Liver (tissue), 9 donors: ENCODE data around the gene WTIP. TPM values are rescaled to one million over a fixed set of nuclear protein-coding genes. Genes with fewer than 3 reads are reported as not detected.

ENCODE experiments used
- DNase-seq: peaks from one replicate; pipeline ENCODE4 v3.0.0-alpha.2; 2017; ENCODE audit warnings: low spot score
- H3K27ac ChIP-seq, 2 donors: one replicate each; pipeline ENCODE4 v1.7.0; 2013; ENCODE audit warnings: inconsistent platforms in 2 of 2, low read length in 2 of 2, control low read depth in 1 of 2, low read depth in 1 of 2, mild to moderate bottlenecking in 1 of 2
- H3K27me3 ChIP-seq, 4 donors: one replicate each; pipeline versions ENCODE4 v1.6.1 to v1.7.0; 2013; ENCODE audit warnings: low read length in 3 of 4, inconsistent platforms in 1 of 4, mild to moderate bottlenecking in 1 of 4, moderate library complexity in 1 of 4; ENCODE audit not compliant: control insufficient read depth in 4 of 4, insufficient read depth in 4 of 4
- H3K36me3 ChIP-seq, 4 donors: one replicate each; pipeline versions ENCODE4 v1.6.1 to v1.7.0; 2013; ENCODE audit warnings: low read length in 3 of 4, mild to moderate bottlenecking in 3 of 4, low read depth in 1 of 4, moderate library complexity in 1 of 4; ENCODE audit not compliant: control insufficient read depth in 4 of 4, insufficient read depth in 3 of 4
- H3K4me1 ChIP-seq, 4 donors: one replicate each; pipeline versions ENCODE4 v1.6.1 to v1.7.0; 2013; ENCODE audit warnings: low read length in 3 of 4, mild to moderate bottlenecking in 3 of 4, moderate library complexity in 1 of 4; ENCODE audit not compliant: control insufficient read depth in 4 of 4, insufficient read depth in 4 of 4
- H3K4me3 ChIP-seq, 3 donors: one replicate each; pipeline versions ENCODE4 v1.6.1 to v1.7.0; 2013; ENCODE audit warnings: low read length in 3 of 3, control low read depth in 1 of 3, low read depth in 1 of 3, mild to moderate bottlenecking in 1 of 3
- H3K9ac ChIP-seq, 2 donors: one replicate each; pipeline ENCODE4 v1.7.0; 2013; ENCODE audit warnings: low read length in 2 of 2, mild to moderate bottlenecking in 2 of 2, moderate library complexity in 2 of 2, control low read depth in 1 of 2, low read depth in 1 of 2
- H3K9me3 ChIP-seq, 4 donors: one replicate each; pipeline versions ENCODE4 v1.6.1 to v1.7.0; 2013; ENCODE audit warnings: low read length in 3 of 4; ENCODE audit not compliant: control insufficient read depth in 4 of 4
- ATF3 ChIP-seq: IDR thresholded peaks from 2 replicates; pipeline ENCODE4 v1.6.1; 2016; ENCODE audit warnings: antibody characterized with exemption
- EGR1 ChIP-seq, 2 donors: IDR thresholded peaks; 2 replicates each; pipeline ENCODE4 v1.6.1; 2016 to 2018; ENCODE audit warnings: antibody characterized with exemption in 2 of 2, low read depth in 2 of 2
- FOXA1 ChIP-seq: IDR thresholded peaks from 2 replicates; pipeline ENCODE4 v1.6.1; 2016; ENCODE audit warnings: antibody characterized with exemption
- FOXA2 ChIP-seq: IDR thresholded peaks from 2 replicates; pipeline ENCODE4 v1.6.1; 2016; ENCODE audit warnings: antibody characterized with exemption
- GABPA ChIP-seq, 2 donors: IDR thresholded peaks in 1 of 2; conservative IDR thresholded peaks in 1 of 2; 2 replicates each; pipeline ENCODE4 v1.6.1; 2016; ENCODE audit warnings: antibody characterized with exemption in 2 of 2, mild to moderate bottlenecking in 1 of 2, moderate library complexity in 1 of 2
- HNF4A ChIP-seq, 2 donors: conservative IDR thresholded peaks; 2 replicates each; pipeline ENCODE4 v1.6.1; 2016; ENCODE audit warnings: antibody characterized with exemption in 2 of 2, mild to moderate bottlenecking in 2 of 2
- HNF4G ChIP-seq: IDR thresholded peaks from 2 replicates; pipeline ENCODE4 v1.6.1; 2016; ENCODE audit warnings: antibody characterized with exemption
- JUND ChIP-seq, 2 donors: IDR thresholded peaks; 2 replicates each; pipeline ENCODE4 v1.6.1; 2016; ENCODE audit warnings: antibody characterized with exemption in 2 of 2
- NR2F2 ChIP-seq: IDR thresholded peaks from 2 replicates; pipeline ENCODE4 v1.6.1; 2016; ENCODE audit warnings: antibody characterized with exemption
- RAD21 ChIP-seq, 2 donors: IDR thresholded peaks; 2 replicates each; pipeline ENCODE4 v1.6.1; 2016; ENCODE audit warnings: antibody characterized with exemption in 2 of 2, mild to moderate bottlenecking in 2 of 2
- RXRA ChIP-seq, 2 donors: IDR thresholded peaks; 2 replicates each; pipeline ENCODE4 v1.6.1; 2017 to 2018; ENCODE audit warnings: antibody characterized with exemption in 2 of 2, mild to moderate bottlenecking in 1 of 2
- SP1 ChIP-seq: IDR thresholded peaks from 2 replicates; pipeline ENCODE4 v1.6.1; 2018; ENCODE audit warnings: antibody characterized with exemption, mild to moderate bottlenecking
- TAF1 ChIP-seq: conservative IDR thresholded peaks from 2 replicates; pipeline ENCODE4 v1.6.1; 2016; ENCODE audit warnings: antibody characterized with exemption, mild to moderate bottlenecking
- YY1 ChIP-seq: IDR thresholded peaks from 2 replicates; pipeline ENCODE4 v1.6.1; 2016; ENCODE audit warnings: antibody characterized with exemption, mild to moderate bottlenecking
- WGBS: extraction: QIAGEN DNeasy Blood & Tissue Kit; methylation state at CpG from one replicate; pipeline ENCODE4 v1.1.7; 2013; 5-methylcytosine and 5-hydroxymethylcytosine counted together
- polyA plus RNA-seq, 2 donors: library from polyadenylated mRNA; stranded (reverse) in 1 of 2; unstranded in 1 of 2; fragments of 200-250 nt in 1 of 2; fragments of >200 nt in 1 of 2; fragmentation: Nextera tagmentation in 1 of 2; extraction: Ambion mirVana in 1 of 2; gene quantifications; one replicate each; pipeline versions ENCODE4 v1.2.1 to v1.2.3, GENCODE V29; 2013 to 2015
- total RNA-seq, 2 donors: library from RNA; depleted of rRNA; stranded (reverse); fragments of >200 nt; gene quantifications; one replicate each; pipeline ENCODE4 v1.2.3, GENCODE V29; 2014
- TF ChIP-seq, protein P1 (sequence below): IDR thresholded peaks from 2 replicates; pipeline ENCODE4 v1.6.1; 2016; ENCODE audit warnings: antibody characterized with exemption
- TF ChIP-seq, protein P2 (sequence below): IDR thresholded peaks from 2 replicates; pipeline ENCODE4 v1.6.1; 2016; ENCODE audit warnings: antibody characterized with exemption
- TF ChIP-seq, protein P3 (sequence below): IDR thresholded peaks from 2 replicates; pipeline ENCODE4 v1.6.1; 2016; ENCODE audit warnings: antibody characterized with exemption, mild to moderate bottlenecking
- TF ChIP-seq, protein P4 (sequence below): fragments of 150-350 bp; IDR thresholded peaks from 2 replicates; pipeline ENCODE4 v1.5.1; 2017; ENCODE audit warnings: improper control_type of control experiment, low read depth, low read length; ENCODE audit not compliant: missing input control
- donor health status: healthy.
- donor health status: healthy.
- donor health status: healthy.
- donor health status: healthy.
- donor health status: healthy.

Gene WTIP
- total and polyA plus RNA-seq, 4 donors, result 0.08 to 2.7 (median 1.6) TPM

GRCh38 chr19:34448191-34448590 lies 33.4 kb upstream of the WTIP start:
- Histone ChIP-seq H3K9me3 (no peaks in the 10 kb centered on the region), H3K27me3 (no peaks in the 10 kb centered on the region), H3K4me1 (no peaks in the 10 kb centered on the region), H3K27ac (no peak overlapping the region), H3K36me3 (peaks cover 7 to 79% (median 56%) of the 10 kb centered on the region in 4 donors), H3K9ac (no peak overlapping the region), H3K4me3 (no peak overlapping the region)
- no peak for DNase-seq
- 94% methylated on average over 3 of the region's 3 CpGs for WGBS
- TF ChIP-seq SP1 (no peak), RAD21 (IDR thresholded peaks at IDR 0.05) (no peak), YY1 (no peak), TAF1 (no peak), FOXA1 (no peak), HNF4G (no peak), FOXA2 (no peak), NR2F2 (no peak), RXRA (IDR thresholded peaks at IDR 0.05) (no peak), EGR1 (IDR thresholded peaks at IDR 0.05; ENCODE audit: low read depth in 2 of 2) (no peak), ATF3 (no peak), GABPA (IDR thresholded peaks at IDR 0.05 in 1 of 2, conservative IDR thresholded peaks at IDR 0.05 in 1 of 2) (no peak), HNF4A (conservative IDR thresholded peaks at IDR 0.05) (no peak), JUND (IDR thresholded peaks at IDR 0.05) (no peak)
- TF ChIP-seq, protein P1, sequence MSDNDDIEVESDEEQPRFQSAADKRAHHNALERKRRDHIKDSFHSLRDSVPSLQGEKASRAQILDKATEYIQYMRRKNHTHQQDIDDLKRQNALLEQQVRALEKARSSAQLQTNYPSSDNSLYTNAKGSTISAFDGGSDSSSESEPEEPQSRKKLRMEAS, result no peak
- TF ChIP-seq, protein P2, sequence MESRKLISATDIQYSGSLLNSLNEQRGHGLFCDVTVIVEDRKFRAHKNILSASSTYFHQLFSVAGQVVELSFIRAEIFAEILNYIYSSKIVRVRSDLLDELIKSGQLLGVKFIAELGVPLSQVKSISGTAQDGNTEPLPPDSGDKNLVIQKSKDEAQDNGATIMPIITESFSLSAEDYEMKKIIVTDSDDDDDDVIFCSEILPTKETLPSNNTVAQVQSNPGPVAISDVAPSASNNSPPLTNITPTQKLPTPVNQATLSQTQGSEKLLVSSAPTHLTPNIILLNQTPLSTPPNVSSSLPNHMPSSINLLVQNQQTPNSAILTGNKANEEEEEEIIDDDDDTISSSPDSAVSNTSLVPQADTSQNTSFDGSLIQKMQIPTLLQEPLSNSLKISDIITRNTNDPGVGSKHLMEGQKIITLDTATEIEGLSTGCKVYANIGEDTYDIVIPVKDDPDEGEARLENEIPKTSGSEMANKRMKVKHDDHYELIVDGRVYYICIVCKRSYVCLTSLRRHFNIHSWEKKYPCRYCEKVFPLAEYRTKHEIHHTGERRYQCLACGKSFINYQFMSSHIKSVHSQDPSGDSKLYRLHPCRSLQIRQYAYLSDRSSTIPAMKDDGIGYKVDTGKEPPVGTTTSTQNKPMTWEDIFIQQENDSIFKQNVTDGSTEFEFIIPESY, result no peak
- TF ChIP-seq, protein P3, sequence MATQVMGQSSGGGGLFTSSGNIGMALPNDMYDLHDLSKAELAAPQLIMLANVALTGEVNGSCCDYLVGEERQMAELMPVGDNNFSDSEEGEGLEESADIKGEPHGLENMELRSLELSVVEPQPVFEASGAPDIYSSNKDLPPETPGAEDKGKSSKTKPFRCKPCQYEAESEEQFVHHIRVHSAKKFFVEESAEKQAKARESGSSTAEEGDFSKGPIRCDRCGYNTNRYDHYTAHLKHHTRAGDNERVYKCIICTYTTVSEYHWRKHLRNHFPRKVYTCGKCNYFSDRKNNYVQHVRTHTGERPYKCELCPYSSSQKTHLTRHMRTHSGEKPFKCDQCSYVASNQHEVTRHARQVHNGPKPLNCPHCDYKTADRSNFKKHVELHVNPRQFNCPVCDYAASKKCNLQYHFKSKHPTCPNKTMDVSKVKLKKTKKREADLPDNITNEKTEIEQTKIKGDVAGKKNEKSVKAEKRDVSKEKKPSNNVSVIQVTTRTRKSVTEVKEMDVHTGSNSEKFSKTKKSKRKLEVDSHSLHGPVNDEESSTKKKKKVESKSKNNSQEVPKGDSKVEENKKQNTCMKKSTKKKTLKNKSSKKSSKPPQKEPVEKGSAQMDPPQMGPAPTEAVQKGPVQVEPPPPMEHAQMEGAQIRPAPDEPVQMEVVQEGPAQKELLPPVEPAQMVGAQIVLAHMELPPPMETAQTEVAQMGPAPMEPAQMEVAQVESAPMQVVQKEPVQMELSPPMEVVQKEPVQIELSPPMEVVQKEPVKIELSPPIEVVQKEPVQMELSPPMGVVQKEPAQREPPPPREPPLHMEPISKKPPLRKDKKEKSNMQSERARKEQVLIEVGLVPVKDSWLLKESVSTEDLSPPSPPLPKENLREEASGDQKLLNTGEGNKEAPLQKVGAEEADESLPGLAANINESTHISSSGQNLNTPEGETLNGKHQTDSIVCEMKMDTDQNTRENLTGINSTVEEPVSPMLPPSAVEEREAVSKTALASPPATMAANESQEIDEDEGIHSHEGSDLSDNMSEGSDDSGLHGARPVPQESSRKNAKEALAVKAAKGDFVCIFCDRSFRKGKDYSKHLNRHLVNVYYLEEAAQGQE, result no peak
- TF ChIP-seq, protein P4, sequence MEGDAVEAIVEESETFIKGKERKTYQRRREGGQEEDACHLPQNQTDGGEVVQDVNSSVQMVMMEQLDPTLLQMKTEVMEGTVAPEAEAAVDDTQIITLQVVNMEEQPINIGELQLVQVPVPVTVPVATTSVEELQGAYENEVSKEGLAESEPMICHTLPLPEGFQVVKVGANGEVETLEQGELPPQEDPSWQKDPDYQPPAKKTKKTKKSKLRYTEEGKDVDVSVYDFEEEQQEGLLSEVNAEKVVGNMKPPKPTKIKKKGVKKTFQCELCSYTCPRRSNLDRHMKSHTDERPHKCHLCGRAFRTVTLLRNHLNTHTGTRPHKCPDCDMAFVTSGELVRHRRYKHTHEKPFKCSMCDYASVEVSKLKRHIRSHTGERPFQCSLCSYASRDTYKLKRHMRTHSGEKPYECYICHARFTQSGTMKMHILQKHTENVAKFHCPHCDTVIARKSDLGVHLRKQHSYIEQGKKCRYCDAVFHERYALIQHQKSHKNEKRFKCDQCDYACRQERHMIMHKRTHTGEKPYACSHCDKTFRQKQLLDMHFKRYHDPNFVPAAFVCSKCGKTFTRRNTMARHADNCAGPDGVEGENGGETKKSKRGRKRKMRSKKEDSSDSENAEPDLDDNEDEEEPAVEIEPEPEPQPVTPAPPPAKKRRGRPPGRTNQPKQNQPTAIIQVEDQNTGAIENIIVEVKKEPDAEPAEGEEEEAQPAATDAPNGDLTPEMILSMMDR, result no peak
